Stimulated activated CD4-positive, alpha-beta T cell treated with anti-CD3 and anti-CD28 coated beads, Interleukin-1b, Interleukin-23, amount 100 ng/mL, for 1 hour (primary cell): ENCODE data around the gene KCNE4.
"Not testable (repeated sequence)": the region's sequence is repeated elsewhere in the genome, so short reads cannot be mapped to it uniquely, and the experiment has no call there.

Experiments used
- DNase-seq, 2 donors: peaks; one replicate each; pipeline ENCODE4 v3.0.0-alpha.2; 2020; ENCODE audit warnings: low read depth in 2 of 2

KCNE4 gene

DNA sequence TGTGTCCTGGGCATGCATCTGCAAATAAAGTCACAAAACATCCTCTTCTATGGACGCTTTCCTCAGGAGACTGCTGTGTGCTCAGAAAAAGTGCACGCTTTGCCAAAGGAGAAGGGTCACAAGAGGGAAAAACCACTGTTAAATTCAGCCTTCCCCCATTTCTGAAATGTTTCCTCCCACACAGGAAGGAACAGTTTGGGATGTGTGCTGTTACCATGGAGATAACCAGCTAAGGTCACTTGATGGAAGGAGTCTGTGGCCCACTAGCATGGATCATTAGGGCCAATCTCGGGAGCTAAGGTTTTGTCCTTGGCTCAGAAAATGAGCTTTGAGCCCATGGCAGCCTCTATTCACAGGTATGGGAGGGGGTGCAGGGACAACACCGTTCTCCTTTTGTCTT lies 5.6 kb downstream of the KCNE4 start:
- DNase-seq: no peak

DNA sequence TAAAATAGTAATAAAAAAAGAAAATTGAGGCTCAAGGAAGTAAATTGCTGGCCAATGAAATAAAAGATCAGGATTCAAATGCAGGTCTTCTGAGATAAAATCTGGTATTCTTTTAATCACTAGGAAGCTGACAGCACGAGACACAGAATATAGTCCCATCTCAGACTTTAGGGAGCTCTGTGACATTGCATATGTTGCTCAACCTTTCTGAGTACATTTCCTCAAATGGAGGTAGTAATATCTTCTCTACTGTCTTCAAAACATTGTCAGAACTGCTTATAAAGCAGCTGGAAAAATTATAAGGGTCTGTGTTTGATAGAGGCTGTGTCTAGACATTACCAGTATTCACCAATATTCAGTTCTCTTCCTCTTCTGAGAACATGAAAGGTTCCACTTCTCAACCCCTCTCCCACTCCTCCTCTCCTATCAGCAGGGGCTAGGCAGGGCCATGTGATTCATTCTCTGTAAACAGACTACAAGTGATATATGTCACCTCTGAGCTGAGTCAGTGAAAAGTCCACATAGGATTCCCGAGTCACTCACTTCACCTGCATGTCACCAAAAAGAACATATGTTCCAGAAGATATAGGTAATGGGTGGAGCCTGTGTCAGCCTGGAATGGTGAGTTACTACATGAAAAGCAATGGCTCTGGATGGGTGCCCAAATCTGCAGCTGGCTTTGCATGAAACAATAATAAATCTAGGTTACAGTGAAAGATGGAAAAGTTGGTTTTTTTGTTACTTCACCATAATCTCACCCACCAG lies 7.1 kb downstream of the KCNE4 start:
- DNase-seq: no peak

DNA sequence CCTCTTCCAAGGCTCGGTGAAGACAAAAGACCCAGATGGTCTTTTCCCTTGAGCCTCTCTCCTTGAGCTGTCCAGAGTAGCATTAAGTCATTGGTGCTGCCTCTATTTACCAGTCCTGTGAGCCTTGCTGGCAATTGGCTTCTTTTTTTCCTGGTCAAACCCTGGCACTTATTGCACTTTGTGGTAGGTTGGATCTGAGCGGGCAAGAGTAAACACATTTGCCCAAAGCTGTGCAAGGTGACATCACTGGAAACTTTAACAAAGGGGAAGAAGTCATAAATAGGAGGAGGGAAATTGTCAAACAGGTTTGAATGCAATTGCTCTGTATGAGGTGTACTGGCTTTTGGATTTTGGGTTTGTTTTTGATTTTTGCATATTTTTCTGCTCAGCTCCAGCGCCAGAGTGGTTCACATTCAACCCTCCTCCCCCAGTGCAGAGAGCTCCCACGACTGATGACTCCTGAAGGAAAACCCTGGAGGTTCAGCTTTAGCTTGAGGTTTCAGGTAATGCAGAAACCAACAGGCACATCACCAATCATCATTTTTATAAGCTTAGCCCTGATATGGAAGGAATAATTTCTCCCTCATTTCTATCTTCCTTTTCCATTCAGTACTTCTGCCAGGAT lies 8.3 kb downstream of the KCNE4 start:
- DNase-seq: no peak

DNA sequence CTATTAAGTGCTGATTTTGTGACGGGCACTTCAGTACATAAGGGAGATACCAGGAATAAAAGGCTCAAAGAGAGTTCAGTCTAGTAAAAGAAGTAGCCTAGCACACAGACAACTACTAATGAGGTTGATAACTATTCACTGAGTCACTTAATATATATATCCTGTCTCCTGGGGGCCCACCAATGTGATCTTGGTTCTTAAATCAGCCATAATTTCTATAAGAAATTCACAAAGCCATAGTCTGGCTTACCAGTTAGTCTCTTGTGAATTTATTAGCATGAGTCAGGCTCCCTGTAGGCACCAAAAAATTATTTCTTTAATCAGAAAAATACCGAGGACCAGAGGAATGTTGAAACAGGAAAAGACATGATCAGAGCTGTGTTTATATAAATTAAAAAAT lies 10.4 kb downstream of the KCNE4 start:
- no peak for DNase-seq

DNA sequence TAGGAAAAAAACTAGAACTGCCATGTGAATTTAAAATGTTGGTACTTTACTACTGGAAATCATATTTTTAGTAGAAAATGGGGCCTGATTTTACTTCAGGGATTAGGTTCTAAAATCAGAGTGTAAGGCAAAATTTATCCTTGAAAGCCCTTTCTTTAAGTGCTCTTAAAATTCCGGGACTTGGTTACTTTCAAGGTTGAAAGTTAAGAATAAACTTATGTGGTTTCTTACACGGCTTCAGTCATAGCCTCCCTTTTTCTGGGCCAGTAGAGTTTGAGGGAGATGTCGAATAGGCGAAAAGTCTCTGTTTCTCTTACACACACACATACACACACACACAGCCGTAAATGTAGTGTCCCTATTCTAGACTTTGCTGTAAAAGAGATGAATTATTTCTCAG lies 13.1 kb downstream of the KCNE4 start:
- no peak for DNase-seq

DNA sequence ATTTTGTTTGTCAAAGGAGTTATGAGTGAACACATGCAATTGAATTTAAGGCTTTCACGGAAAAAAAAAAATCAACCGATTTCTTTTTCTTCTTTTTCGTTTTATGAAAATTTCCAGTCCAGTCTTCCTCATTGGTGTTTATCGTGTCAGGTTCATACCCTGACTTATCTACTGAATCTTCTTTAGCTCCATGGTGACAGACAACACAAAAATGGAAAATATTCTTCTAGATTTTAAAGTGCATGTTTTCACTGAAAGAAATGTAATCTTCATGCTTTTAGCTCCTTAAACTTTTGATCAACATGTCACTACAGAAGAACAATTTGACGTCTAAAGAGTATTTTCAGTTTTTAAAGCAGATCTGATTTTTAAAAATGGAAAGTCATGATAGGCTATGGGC lies 14.7 kb downstream of the KCNE4 start:
- no peak for DNase-seq

DNA sequence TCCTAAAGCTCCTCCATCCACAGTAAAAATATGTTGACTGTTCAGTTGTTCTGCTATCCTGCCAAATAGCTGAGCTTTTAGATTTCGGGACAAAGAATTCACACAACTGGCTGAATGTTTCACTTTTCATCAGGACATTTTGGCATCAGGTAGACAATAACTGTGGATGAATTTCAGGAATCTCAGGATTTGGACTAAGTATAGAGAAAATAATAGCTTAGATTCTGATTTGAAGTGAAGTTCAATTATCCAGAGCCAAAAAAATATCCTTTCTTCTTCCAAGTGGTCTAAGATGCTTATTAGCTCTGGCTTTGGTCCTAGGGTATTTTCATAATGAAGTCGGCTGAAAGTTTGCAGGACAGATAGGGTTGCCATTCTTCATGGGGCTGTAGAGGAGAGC lies 16.1 kb downstream of the KCNE4 start:
- DNase-seq: no peak

DNA sequence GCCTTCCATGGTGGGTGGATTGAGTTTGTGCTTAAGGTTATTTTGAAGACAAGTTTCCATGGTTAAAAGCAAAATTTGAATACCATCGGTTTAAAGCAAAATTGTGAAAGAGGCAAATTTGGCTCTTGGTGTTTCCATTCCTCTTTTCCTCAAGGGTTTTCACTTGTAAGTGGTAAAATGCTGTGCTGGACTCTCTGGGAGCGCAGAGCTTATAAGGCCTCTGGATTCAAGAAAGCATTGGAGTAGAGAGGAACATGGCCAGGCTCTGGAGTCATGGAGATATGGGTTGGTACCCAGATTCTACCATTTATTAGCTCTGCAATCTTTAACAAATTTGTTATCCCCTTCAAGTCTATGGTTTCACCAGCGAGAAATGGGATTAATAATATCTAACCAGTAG lies 17.5 kb downstream of the KCNE4 start:
- DNase-seq: no peak

DNA sequence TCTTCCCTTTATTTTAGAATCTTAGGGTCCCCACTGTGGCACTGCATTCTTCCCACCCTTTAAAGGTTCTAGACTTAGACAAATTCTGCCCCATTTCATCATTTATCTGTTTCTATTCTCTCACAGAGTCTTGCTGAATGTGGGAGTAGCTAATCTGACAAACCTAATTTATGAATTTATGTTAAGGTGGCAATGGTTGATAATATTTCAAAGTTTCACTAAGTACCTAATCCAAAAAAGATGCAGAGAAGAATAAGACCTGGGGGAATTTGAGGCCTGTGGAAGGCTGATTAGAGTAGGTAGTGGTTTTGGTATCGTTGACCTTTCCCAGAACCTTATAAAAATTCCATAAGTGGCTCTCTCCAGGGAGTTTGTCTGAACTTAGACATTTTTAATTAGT lies 18.0 kb downstream of the KCNE4 start:
- DNase-seq: no peak

DNA sequence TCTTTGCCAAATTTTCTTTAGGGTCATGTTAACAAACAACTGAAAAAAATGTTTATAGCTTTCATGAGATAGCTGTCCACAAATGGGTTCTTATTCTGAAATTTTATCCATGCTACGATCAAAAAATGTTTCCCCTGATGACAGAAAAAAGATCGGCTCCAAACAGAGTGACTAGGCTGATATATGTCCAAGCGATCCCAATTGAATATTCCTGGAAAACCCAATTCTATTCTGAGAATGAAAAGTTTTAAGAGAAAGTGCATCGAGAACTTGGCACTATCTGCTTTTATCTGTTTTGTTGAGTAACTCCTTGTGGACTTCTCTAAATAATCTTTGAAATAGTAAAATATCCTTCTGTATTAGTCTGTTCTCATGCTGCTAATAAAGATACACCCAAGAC lies 19.1 kb downstream of the KCNE4 start:
- no peak for DNase-seq

DNA sequence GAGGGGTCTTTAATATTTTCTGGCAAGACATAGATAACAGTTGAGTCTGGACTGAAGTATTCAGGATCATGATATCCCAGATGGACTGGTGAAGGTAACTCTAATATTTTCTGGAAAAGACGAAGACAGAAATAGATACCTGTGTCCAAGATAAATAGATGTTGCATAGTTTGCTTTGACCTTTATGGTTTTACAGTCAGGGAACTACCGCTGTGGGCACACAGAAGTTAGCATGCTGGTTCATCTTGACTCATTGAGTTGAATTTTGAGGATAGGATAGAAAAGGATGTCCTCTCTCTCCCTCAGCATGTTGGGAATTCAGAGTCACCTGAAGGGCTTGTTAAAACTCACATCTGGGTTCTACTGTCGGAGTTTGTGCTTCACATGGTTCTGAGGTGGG lies 20.8 kb downstream of the KCNE4 start:
- no peak for DNase-seq

DNA sequence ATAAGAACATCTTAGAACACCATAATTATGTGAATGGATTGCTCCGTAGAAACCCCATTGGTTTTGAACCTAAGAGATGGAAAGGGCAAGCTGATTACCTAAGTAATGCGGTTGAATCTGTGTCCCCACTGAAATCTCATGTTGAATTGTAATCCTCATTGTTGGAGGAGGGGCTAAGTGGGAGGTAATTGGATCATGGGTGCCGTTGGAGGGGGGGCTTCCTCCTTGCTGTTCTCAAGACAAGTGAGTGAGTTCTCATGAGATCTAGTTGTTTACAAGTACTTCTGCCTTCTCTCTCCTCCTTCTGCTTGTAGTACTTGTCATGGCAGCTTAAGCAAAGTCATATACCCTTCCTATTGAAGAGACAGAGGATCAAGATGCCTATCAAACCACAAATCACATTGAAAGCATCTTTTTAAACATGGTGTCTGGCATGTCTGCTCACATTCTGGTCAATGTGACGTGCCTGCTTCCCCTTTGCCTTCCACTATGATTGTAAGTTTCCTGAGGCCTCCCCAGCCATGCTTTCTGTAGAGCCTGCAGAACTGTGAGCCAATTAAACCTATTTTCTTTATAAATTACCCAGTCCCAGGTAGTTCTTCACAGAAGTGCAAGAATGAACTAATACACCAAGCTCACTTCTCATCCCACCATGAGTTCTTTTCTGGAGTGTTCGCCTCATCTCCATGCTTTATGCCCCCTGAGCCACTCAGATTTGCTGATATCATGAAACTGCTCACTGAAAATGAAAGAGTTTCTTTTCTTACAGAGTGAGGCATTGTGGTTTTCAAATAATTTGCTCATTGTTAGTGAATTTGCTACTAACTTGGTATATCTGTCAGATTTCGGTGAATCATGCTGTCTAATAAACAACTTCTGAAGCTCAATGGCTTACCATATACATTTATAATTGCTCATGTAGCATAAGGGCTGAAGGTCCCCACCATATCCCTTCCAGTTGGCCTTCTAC lies 23.6 kb downstream of the KCNE4 start:
- DNase-seq: no peak

DNA sequence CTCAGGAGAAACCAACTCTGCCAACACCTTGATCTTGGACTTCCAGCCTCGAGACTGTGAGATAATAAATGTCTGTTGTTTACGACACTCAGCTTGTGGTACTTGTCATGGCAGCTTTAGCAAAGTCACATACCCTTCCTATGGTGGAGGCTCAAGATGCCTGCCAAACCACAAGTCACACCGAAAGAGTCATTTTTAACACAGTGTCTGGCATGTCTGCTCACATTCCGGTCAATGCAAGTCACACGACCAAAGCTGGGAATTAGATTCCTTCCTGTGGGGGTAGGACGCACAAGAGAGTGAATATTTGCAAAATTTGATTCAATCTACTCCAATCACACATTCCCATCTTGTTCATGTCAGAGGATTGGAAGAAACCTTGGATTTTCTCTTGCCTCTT lies 24.6 kb downstream of the KCNE4 start:
- DNase-seq: no peak

DNA sequence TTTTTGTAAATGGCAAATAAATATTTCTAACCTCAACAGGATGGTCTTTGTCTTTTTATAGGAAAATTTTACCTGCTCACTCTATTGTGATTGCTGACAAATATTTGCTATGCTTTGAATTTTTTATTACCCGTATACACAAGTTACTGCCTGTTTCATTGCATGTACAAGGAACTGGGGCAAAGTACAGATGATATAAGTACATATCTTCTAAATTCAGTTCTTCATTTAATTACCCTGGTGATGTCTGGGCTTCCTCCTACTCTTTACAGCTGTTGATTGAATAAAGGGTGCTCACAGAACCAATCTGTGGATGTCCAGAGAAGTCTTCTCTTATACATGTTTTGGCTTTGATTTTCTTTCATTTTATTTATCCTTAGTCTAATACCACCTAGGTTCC lies 26.5 kb downstream of the KCNE4 start:
- DNase-seq: no peak

DNA sequence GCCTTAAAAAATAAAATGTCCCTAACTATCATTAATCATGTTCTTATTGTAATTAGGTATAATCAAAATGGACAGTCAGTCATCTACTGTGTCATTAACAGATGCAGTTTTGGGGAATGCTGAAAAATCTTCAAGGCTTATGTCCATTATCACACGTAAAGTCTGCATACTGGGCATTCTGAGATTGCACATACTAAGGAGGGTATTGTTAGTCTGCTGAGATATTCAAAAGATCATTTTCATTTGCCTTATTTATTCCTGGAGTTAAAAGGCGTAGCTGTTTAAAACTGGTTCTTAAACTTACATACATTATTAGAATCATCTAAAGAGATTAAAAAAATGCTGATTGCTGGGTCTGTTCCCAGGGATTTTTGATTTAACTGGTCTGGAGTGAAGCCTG lies 27.4 kb downstream of the KCNE4 start:
- DNase-seq: no peak

DNA sequence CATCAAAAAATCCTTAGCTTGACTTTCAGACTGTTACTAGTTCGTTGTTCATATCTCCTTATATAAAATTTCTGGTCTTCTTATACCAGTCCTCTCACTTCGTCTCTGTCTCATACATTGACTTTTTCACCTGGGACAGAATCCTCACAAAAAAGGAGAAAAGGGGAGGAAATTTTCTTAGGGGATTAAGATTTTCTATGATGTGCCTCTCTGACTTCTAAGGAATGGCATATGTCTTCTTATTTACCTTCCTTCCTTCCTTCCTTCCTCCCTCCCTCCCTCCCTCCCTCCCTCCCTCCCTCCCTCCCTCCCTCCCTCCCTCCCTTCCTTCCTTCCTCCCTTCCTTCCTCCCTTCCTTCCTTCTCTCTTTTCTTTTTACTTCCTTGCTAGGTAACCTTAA lies 27.9 kb downstream of the KCNE4 start:
- no peak for DNase-seq

DNA sequence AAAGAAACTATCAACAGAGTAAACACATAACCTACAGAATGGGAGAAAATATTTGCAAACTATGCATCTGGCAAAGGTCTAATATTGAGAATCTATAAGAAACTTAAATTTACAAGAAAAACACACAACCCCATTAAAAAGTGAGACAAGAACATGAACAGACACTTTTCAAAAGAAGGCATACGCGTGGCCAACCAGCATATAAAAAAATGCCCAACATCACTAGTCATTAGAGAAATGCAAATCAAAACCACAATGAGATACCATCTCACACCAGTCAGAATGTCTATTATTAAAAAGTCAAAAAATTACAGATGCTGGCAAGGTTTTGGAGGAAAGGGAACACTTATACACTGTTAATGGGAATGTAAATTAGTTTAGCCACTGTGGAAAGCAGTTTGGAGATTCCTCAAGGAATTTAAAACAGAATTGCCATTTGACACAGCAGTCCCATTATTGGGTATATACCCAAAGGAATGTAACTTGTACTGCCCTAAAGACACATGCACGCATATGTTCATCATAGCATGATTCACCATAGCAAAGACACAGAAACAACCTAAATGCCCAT lies 28.9 kb downstream of the KCNE4 start:
- DNase-seq: not testable (repeated sequence)

DNA sequence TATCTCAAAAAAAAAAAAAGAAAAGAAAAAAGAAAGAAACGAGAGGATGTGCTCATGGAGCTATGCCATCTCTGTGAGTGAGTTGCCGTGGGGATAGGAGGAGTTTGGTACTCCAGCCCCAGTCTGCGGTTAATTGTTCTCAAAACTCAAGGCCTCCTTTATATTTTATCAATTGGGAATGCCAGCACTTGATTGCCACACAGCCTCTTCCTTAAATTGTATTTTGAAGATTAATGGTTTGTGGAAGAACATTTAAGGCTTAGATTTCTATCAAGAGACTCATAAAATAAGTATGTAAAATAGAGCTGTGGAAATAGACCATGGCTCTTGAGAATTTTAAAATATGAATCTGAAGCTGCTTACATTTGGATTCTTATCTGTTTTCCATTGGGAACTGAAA lies 29.8 kb downstream of the KCNE4 start:
- DNase-seq: no peak

DNA sequence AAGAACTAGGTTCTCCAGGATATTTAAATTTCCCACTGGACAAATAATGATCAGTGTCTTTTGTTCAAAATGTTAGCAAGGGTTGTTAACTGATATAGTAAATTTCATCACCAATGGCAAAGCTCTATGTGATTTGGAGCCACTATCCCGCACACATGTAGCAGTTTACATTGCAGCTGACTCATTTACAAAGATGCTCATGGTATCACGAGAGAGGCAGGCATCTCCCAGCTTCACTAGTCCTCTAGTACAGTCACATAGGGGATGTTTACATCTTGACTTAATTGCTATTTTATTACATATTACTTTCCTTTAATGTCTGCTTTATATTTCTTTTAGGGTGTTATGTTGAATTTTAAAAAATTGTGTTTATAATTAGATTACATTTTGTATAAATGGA lies 30.7 kb downstream of the KCNE4 start:
- no peak for DNase-seq

DNA sequence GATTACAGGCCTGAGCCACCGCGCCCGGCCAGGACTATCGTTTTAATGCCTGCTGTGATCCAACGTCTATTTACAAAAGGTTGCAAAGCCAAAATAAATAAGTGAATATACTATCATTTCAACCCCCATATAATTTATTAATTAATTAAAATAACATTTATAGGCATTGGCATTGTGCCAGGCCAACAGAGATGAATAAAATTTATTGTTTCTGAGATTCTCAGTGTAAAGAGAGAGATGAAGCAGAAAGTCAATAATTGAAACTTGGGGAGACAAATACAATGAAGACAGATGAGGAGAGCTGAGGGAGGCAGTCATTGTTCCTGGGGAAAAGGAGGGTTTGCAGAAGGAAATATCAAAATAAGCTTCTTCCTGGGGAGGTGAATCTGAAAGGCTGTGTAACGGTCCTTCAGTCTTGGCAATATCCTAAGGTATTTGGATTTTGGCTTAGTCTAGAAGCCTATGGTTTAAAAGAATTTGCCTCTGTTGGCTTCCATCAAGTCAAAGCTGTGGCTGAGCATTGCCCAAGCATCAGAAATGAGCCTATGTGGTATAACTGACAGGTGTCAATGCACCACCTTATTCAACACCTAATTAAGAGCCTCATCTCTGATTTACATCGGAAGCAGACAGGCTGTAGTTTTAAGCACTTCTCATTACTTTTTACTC lies 31.5 kb downstream of the KCNE4 start:
- DNase-seq: no peak

DNA sequence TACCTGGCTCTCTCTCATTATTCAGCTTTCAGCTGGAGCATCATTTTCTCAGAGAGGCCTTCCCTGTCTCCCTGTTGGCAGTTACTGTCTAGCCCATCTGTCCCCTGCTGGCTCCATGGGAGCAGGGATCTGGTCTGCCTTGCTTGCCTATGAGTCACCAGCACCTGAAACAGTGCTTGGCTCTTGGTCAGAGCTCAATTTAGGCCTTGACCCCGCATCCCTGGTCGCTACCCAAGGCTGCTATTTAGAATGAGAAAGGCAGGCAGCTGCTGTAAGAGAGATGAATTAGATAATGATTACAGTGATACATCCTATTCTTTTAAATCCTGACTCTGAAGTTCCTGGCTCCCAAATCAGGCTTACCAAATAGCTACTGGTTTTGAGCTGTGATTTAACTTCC lies 32.9 kb downstream of the KCNE4 start:
- no peak for DNase-seq
